HG02973 (cell line): ENCODE data around the gene B9D1.

ENCODE experiments used
- ATAC-seq: cut with Tn5 transposase; IDR thresholded peaks from one replicate; pipeline ENCODE4 v1.9.1; 2021; ENCODE audit warnings: moderate library complexity; ENCODE audit not compliant: unreplicated experiment

Gene B9D1

DNA sequence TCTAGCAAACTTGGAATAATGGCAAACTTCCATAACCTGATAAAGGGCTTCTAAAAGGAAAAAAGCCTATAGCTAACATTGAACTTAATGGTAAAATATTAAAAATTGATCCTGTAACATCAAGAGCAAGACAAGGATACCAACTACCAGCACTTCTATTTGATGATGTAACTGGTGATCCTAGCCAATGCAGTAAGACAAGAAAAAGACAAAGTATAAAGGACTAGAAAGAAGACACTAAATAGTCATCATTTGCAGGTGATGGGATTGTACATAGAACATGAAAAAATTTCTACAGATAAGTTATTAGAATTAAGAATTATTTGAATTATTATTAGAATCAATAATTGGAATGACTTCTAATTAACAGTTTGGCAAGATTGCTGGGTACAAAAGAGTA is 37.0 kb downstream of the B9D1 start:
- no peak for ATAC-seq

DNA sequence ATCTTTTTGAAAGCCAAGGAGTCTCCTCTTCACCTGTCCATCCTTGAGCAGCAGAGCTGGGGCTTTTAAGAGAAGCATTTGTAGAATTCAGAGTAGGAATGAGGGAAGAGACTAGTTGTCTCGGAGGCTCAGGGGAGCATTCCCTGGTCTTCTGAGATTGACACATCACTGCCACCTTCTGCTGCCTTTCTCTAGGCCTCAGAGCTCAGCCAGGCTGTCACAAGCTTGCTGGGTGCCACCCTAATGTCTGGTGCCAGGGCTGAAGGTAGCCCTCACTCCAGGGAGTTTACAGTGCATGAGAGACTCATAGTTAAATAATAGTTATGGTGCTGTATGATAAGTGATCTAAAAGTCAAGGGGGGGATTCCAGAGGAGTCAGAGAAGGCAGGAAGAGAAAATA is 39.7 kb downstream of the B9D1 start:
- ATAC-seq: no peak

DNA sequence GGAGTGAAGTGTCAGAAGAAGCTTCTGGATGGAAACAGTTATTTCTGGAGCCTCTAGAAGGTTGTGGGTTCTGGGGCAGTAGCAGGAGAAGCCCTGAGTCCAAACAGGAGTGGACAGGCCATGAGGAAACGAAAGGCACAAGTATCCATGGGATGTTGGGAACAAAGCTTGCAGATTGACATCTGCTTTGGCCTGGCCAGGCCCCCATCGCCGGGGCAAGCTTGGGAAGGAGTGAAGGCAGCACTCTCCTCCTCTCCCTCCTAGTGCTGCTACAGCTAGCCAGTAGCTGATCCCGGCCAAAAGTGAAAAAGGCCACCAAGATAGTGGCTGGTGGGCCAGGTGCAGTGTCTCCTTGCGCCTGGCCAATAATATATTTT is 40.4 kb downstream of the B9D1 start:
- ATAC-seq: no peak

DNA sequence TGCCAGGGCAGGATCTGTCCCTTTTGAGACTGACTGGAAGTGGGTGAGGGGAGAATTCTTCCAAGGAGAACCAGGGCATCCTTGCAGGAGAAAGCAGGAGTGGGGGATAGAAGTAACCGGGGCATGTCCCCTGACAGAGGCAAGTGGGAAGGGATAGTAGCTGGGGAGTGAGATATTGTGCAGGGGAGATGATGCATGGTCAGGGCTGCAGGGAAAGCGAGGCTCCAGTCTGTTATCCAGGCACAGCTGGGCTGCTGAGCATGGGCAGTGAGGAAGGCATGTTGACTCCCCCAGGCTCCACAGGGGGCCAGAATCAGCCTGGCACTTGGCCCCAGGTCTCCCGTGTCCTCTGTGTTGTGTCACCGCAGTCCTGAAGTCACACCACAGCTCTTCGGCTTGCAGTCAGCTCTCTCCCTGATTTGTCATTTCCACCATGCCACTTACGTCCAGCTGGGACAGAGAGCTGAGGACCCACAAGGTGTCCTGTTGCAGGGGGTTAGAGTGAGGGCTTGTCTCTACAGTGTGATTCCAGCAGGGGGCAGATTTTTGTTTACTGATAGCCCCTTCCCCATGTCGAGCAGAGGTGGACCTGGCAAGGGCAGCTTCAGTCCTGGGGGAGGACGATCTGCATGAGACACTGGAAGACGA is 40.9 kb downstream of the B9D1 start:
- ATAC-seq: no peak

DNA sequence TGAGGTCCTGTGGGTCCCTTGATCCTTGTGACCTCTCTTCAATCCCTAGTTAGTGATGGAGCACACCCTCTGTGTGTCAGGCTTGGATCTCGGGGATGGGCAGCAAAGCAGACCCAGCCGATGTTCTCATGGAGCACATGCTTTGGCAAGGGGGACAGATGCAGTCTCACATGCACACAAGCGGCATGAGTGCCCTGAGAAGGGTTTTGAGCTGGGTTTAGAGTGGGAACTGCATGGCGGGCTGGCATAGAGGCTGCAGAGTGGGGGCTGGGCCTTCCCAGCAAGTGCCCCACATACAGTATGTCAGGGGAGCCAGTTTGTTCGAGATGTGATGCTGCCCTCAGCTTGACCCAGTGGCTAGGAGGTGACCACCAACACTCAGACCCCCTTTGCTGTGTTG is 41.6 kb downstream of the B9D1 start:
- ATAC-seq: no peak

DNA sequence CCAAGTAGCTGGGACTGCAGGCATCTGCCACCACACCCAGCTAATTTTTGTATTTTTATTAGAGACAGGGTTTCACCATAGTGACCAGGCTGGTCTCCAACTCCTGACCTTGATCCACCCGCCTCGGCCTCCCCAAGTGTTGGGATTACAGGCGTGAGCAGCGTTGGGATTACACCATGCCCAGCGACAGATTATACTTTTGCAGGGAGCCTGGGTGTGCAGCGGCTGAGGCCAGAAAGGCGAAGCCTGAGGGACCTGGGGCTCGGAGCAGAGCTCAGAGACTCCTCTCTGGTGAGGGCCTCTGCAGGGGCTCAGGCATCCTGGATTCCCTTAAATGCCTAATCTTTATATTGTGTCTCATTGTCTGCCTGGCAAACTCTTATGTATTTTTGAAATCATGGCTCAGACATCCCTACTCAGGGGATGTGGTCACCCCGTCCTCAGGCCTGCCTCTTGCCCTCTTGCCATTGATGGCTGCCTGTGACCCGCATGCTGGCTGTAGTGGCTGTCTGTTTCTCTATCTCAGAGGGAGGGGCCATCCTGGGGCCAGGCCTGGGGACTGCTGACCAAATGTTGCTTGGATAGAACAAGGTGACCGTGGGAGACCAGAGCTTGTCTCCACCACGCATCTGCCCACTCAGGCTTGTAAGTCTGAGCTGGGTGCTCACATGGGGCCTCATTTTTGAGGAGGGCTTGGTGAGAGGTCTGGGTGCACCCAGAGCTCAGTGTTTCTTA is 42.6 kb downstream of the B9D1 start:
- no peak for ATAC-seq

DNA sequence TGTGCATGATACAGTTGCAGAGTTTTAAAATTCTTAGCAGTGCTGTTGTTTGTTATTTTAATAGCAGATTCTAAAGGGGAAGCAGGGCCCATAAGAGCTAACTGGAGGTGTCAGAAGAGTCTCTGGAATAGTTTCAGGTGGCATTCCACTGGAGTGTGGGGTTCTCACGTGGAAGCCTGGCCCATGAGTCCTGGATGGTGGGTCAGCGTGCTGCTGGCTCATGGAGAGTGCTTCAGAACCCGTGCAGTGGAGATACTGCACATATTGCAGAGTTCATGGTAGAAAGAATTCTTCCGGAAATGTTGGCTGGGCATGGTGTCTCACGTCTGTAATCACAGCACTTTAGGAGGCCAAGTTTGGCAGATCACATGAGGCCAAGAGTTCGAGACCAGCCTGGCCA is 43.9 kb downstream of the B9D1 start:
- no peak for ATAC-seq

DNA sequence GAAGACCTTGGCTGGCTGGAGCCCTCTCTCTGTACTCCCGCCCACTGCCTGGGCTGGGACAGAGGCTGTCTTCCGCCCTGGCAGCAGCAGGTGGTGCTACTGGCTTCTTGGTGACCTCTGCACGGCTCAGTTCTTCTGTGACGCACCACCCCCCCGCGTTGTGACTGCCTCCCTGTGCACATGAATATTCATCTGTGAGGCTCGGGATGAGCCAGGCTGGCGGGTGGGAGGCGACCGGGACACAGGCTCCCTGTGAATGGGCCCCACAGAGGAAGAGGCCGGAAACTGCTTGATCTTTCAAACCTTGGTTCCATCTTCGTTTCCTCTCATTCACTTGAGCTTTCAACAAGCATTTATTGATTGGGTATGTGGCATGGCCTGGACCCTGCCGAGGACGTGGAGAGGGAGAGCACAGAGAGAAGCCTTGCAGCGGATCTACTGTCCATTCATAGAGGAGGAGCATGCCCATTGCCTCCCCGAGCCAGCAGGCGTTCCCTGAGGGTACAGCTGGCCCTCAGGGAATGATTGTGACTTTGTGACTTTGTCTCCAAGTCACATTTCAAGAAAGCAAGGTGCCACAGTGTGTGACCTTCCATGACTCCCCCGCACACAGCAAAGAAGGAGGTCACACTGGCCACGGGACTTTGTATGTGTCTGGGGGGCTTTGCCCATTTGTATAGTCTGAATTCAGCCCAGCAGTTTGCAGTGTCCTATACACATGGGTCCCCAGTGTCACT is 45.0 kb downstream of the B9D1 start:
- ATAC-seq: no peak

DNA sequence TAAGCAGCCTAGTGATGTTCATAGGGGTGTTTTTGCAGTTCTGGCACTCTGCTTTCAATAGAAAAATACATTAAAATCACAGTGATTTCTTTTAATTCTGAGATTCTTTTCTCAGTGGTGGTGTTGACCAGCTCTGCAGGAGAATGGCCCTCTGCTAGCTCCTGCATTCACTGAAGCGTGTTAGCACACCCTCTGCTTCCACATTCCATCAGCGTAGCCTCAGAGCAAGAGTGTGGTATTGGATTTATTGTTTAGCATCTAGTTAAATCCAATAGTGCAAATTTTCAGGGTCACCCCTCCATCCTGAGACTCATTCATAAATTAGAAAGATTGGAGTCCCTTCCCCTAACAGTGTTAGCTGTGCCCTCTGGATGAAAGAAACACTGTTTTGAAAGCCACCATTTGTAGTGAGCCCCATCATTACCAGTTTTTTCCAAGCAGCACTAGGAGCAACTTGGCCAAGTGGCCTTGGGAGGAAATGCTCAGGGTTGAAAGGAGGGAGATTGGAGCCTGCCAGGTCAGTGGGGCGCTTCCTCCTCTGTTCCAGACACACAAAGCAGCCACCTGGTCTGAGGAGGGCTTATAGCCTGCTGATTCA is 45.7 kb downstream of the B9D1 start:
- no peak for ATAC-seq

DNA sequence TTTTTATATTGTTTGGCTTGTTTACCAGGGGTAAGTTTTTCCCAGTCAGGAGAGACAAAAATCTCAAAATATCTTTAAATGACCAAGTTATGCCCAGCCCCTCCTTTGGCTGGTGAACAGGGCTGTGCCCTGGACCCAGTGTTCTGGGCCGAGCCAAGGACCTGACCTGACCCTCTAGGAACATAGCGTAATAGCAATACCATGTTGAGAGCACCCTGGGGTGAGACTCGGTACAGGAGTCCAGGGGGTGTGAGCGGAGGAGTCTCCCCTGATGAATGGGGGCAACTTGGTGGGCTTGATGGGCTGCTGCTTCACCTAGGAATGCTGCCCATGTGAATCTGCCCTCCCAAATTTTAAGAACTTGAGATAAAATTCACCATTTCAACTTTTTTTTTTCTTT is 47.4 kb downstream of the B9D1 start:
- ATAC-seq: no peak

DNA sequence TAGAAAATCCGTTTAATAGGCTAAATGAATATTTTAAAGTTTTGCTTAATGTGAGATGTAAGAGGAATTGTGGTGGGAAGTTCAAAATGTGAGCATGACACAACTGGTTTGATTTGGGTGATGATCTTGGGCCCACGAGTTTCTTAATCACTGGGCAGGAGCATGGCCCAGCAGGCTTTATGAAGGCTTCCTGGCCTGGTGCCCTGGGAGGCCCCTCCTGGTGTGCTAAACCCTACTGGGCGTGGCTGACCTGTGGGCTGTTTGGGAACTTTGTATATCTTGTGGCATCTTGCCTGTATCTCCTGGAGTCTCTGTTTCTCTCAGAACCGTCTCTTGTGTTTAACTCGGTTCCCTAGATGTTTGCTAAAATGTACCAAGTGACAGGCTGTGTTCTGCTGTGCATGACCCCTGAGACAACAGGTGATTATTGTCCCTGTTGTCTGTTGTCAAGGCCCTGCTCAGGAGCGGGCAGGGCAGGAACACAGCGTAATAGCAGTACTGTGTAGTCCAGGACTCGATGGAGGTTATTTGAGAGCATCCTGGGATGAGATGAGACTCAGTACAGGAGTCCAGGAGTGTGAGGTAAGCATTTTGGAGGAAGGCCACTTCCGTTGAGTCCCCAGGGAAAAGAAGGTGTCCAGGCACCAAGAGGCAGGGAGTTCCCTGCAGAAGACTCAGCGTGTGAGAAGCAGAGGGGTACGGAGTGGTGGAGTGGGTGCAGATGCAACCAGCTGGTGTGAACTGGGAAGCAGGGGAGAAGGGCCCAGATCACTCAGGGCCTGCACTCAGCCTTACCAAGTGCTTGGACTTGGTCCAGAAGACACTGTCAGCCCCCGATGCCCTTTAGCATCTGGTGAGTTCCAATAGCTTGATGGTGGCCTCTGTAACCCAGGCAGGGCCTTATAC is 48.5 kb downstream of the B9D1 start:
- no peak for ATAC-seq

DNA sequence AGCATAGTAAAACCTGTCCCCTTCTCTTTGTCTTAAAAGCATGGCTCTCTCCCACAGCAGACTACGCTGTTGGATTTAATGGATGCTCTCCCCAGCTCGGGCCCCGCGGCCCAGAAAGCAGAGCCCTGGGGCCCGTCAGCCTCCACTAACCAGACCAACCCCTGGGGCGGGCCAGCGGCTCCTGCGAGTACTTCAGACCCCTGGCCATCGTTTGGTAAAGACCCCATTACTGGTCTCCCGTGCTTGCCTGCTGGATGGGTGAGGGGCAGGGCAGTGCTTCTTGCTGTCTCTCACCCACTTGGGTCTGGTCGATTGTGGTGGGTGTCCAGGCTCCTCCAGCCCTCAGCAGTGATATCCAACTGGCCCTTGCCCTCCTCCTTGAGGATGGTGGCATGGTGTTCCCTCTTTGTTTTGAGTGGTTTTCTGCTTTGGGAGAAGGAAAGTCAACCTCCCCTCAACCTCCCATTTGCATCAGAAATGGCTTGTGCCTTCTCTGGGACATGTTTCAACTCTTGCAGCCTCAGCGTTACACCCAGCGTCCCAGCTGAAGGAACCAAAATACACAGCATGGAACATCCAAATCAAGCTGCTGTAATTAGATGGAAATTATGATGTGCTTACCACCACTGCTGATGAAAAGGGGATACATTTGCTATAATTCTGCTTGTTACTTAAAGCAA is 49.3 kb downstream of the B9D1 start:
- no peak for ATAC-seq

DNA sequence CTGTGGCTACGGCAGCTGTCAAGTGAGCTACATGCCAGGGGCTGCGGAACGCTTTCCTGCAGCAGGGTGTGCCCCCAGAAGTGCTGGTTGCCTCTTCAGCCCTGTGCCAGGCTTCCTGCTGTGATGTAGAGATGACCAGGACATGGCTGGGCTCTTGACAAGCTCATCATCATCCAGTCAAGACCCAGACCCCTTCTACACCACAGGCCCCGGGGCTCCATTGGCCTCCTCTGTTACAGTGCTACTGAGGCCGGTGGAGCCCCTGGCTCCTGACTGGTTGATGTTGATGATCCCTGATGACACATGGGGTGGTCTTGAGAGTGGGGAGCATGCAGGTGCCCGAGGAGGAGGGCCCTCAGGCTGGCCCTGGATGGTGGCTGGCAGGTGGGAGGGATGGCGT is 50.1 kb downstream of the B9D1 start:
- ATAC-seq: no peak

DNA sequence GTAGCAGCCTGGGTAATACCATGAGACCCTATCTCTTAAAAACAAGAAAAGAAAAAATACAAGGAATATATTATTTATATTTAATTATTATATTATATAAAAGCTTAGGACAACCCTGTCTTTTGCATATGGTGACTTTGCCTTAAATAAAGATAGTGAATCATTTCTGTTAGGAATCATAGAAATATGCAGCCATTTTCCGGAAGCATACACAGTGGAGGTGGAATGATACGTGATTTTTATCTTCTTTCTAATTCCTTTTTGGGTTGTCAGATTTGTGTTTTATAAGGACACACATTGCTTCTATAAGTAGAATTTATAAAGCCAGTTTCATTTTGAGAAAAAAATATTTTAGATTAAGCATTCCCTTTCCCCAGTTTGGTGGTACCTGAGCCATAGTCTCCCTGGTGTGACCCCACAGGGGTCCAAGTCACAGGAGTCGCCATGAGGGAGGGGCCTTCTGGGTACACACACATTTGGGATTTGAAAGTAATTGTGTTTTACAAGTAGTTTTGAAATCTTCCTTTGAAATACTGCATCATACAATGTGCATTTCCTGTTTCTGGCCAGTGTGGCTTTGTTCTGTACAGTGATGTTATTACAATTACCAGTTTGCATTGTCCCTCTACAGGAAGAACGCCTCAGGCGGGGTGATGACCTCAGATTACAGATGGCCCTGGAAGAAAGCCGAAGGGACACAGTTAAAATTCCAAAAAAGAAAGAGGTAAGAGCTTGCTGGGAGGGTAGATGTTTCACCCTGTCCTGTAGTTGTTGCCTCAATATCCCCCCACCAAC is 50.9 kb downstream of the B9D1 start:
- ATAC-seq: no peak

DNA sequence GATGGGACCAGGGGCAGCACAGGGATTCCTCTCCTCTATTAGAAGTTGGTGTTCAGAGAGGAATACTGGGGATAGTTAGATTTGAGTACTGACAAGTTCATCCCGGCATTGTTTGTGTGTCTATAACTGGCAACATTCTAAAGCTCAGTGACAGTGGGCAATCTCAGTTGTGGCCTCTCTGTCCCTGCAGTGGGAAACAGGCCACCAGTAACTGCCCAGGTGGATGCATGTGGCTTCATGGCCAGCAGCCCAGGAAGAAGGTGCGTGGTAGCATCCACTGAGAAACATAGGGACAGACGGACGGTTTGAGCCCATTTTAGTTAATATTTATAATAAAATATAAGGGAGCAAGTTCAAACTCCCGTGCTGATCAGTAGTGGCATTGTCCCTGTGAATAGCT is 51.5 kb downstream of the B9D1 start:
- no peak for ATAC-seq

DNA sequence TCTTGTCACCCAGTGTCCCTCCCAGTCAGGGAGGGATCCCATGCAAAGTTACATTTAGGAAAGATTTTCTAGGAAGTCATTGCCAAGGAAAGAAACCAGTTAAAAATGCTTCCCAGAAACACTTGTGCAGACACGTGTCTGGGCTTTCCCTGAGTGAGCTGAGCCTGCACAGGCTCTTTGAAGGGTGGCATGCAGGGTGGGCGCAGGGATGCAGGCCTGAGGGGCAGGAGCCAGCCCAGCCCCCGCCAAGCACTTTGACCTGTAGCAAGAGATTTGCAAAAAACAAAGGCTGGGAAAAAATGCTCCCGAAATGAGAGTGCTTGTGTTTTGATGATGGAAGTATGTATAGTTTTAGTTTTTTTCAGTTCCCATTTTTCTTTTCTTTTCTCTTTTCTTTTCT is 52.4 kb downstream of the B9D1 start:
- ATAC-seq: no peak

DNA sequence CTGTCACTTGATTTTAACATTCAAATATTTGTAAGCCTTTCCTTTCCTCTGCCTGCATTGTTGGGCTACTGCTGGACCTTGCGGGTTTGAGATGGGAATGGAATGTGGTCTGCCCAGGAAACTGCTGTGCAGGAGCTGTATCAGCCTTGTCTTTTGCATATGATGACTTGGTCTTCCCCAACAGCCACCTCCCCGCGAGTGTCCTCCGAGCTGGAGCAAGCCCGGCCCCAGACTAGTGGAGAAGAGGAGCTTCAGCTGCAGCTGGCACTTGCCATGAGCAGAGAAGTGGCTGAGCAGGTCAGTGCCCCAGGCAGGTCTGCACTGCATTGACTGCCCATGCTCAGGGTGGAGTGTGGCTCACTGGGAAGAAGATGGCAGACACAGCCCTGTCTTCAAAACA is 52.8 kb downstream of the B9D1 start:
- ATAC-seq: no peak

DNA sequence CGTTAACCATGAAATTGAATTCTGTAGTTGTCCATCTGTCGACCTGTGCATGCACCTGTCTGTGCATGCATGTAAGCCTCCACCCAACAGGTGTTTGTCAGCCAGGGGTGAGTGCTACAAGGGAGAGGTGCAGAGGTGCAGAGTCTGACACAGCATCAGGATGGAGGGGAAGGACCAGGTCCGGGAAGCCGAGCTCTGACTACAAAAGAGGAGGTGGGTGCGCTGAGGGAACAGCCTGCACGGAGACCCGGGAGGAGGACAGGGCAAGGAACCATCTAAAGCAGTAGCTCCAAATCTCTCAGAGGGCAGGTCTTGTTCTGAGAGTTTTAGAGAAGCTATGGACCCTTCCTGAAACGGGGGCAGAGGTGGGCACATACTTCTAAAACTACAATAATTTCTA is 54.1 kb downstream of the B9D1 start:
- ATAC-seq: no peak

DNA sequence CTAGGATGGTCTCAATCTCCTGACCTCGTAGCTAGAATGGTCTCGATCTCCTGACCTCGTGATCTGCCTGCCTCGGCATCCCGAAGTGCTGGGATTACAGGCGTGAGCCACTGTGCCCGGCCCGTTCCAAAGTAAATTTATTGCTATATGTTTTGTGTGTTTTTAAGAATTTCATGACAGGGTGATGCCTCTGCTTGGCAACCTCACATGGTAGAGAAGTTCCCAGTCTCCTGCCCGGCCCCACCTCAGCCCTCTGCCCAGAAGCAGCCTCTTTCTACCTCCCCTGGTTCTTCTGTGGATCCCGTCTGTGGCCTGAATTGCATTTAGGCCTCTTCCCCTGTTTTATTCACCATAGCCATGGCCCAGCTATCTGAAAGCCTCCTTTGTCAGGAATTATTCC is 55.0 kb downstream of the B9D1 start:
- ATAC-seq: no peak
